ENCODE data around the gene DSG3.
A peak's percentile ranks its signal among the peaks of the same experiment; 100 is the strongest.
"Not testable (repeated sequence)": the region's sequence is repeated elsewhere in the genome, so short reads cannot be mapped to it uniquely, and the experiment has no call there.

The DSG3 gene

DNA sequence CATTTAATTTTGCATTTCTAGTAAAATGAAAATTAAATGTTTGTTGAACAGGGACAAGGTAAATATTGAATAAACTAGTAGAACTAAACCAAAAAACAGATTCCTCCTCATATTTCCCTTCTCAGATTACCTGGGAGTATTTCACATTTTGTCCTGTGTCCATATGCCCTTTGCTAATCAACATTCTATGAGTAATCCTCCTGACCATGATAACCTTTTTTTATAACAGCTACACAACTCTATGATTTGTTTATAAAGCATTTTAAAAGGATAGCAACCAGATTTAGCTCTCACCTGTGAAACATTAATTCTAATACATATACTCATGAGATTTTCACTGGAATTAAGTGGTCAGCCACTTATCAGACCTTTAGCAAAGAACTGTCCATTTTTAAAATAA is 43.3 kb downstream of the DSG3 start:
- no peak for DNase-seq (ENCODE audit: low read depth in 2 of 2)

DNA sequence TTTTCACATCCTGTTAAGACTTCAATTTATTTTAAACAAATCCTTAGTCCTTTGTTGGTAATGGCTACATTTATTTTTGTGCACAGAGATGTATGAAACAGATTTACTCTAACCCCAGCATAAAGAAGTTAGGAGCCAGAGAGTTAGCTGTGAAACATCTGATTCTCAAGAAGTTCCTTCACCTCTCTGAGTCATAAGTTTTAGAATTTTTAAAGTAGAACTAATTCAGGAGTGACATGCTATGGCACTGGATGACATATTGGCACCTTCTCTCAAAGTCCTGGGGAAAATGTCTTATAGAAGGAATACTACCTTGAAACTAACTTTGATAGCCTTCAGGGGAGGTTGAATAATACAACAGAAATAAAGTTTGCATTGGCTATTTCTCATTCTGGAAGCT is 44.0 kb downstream of the DSG3 start:
- DNase-seq (ENCODE audit: low read depth in 2 of 2), result no peak

DNA sequence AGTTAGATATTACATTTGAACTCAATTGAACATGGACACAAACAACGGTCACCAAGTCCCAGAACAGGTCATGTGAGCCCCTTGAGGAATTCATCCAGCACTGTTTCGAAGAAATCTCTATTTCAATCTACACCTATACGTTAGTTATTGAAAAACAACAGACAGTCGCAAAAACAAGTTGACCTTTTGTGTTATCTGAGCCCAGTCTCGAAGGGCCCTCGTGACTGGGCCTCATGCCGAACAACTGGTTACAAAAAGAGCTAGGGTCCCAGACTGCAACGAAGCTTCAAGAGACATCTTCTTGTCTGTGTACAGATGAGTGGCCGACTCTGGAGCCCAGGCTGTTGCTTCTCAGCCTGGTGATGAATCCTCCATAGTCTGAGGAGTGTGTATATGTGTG is 45.1 kb downstream of the DSG3 start:
- no peak for DNase-seq (ENCODE audit: low read depth in 2 of 2)

DNA sequence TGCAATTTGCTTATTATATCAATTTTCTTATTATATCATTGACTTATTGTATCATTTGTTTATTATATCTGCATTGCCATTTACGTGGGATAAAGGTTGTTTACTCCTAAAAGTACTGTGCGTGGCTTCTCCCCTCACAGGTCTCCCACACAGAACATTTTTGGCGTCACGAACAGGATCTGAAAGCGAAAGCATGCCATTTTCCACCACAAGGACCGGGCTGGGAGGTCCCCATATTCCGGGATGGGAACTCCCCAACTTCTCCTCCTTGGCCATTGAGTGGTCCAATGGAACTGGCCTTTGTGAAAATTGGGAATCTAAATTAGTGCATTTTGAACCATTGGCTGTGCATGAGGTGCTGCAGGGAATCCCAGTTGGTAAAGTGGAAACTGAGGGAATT is 45.6 kb downstream of the DSG3 start:
- DNase-seq (ENCODE audit: low read depth in 2 of 2), result no peak

- DNase-seq (ENCODE audit: low read depth in 2 of 2), result no peak
These were observed 46.4 kb downstream of the DSG3 start for GRCh38 chr18:31493941-31494340.

DNA sequence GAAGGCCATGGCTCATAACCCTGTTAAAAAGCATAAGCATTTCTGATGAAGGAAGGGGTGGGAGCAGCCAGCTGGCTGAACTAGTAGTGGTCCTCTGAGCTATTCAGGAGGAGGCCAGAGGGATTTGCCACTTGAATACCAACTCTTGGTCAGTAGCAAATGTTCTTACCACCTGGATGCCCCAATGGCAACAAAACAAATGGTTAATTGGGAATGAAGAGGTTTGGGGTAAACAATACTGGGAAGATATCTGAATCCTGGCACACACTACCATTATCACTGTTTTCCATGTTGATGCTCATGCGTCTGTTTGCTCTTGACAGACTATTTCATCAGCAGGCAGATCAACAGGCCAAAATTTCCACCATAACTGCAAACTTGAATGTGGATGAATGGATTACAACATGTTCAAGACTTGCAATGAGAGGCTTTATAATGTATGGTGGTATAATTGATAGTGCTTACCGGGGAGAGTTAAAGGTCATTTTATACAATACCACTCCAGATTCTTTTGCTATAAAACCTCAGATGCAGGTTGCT is 47.2 kb downstream of the DSG3 start:
- DNase-seq (ENCODE audit: low read depth in 2 of 2), result not testable (repeated sequence)

DNA sequence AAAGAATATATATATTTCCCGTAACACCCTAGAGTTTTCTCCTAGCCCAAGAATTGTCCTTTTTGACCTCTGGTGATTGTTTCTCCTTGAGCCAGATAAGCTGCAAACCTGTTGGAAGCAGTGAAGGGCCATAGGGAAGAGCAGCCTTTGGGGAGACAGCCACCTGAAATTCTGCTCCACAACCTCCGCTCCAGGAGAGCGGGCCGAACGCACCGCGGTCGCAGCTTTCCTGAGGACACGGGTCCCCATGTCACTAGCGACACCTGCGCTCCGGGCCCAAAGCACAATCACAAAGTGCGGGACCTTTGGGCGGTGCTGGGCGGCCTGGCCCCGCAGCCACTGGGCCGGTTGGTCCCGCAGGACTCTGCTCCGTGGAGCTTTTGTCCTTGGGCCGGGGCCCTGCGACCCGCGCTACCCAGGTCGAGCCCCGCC is 49.9 kb downstream of the DSG3 start:
- no peak for DNase-seq (ENCODE audit: low read depth in 2 of 2)

DNA sequence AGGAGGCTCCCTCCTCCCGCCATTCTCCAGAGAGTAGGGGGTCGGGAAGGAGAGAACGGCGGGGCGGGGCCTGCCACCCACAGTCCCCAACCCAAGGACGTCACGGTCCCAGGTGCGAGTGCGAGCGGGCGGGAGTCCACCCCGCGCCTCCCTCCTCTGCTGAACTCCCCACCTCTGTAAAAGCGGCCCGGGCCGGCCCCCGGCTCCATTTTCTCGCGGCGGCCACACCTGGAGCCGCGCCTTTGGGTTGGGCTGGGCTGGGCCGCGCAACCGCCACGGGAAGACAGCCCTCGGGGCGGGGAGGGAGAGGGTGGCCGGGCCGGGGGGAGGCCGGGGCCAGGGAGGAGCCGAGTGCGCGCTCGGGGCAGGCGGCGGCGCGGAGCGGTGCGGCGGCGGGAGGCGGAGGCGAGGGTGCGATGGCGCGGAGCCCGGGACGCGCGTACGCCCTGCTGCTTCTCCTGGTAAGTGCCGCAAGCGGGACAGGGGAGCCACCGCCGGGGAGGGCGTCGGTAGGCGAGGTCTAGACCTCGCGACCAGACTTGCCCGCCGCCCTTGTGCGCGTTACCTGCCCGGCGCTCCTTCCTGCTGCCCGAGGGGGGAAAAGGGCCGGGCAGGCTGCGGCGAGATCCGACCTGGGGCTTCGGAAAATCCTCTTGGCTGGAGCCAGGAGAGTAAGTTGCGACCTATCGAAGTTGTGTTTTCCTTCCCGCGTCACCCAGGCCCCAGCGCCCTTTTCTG is 50.5 kb downstream of the DSG3 start, which contains the start of gene DSG2:
TSS of gene DSG2 (plus strand) at position 342 of the 738 bp plus-strand sequence. CDS start at position 417, 75 bp downstream.
- DNase-seq (ENCODE audit: low read depth in 2 of 2), result peak in 1 of 2 donors; percentile 5

DNA sequence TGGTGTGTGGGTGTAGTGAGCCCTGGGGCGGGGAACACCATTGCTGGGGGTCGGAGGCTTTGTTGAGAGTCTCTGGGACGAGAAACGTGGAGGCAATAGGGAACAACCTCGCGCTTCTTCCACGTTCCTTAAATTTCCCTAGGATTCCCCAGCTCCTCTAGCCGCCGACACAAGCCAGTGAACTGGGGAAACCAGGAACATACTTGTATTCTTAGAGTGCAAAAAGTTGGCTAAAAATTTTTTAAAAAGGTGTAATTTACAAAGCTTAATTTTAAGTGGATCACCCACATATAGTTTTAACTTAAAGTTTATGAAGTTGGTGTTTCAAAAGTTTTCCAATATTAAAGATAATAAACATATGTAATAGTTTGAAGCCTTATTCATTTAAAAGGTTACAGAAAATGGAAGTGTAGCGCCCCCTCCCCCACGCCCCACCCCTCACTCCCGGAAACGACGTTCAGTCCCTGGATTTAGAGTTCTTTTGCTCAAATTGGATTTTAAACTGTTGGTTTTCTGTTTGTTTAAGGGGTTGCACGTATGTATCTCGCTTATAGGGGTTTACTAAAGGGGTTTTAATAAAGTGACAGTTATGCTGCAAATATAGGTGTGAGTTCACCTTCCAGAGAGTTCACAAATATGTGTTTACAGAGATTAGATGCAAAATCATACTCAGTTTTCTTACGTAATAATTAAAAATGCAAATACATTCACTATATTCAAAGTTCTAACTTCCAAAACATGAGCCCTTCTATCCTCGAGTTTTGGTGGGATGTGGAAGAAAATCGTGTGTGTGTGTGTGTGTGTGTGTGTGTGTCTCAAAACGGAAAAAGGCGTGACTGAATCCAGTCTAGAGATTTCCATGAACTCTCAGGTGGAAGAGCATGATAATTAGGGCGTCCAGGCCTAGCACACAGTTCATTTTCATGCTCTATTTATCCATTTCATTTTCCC is 51.3 kb downstream of the DSG3 start:
- DNase-seq (ENCODE audit: low read depth in 2 of 2), result no peak

GRCh38 chr18:31500051-31500688 is 52.6 kb downstream of the DSG3 start:
- DNase-seq (ENCODE audit: low read depth in 2 of 2), result no peak

GRCh38 chr18:31503011-31503410 is 55.5 kb downstream of the DSG3 start:
- DNase-seq (ENCODE audit: low read depth in 2 of 2), result no peak

- DNase-seq (ENCODE audit: low read depth in 2 of 2), result no peak
These were observed 57.1 kb downstream of the DSG3 start for GRCh38 chr18:31504455-31505147.

GRCh38 chr18:31505156-31505555 is 57.6 kb downstream of the DSG3 start:
- no peak for DNase-seq (ENCODE audit: low read depth in 2 of 2)

GRCh38 chr18:31506024-31506742 is 58.6 kb downstream of the DSG3 start:
- no peak for DNase-seq (ENCODE audit: low read depth in 2 of 2)

GRCh38 chr18:31507124-31507523 is 59.6 kb downstream of the DSG3 start:
- DNase-seq (ENCODE audit: low read depth in 2 of 2), result not testable (repeated sequence)

DNA sequence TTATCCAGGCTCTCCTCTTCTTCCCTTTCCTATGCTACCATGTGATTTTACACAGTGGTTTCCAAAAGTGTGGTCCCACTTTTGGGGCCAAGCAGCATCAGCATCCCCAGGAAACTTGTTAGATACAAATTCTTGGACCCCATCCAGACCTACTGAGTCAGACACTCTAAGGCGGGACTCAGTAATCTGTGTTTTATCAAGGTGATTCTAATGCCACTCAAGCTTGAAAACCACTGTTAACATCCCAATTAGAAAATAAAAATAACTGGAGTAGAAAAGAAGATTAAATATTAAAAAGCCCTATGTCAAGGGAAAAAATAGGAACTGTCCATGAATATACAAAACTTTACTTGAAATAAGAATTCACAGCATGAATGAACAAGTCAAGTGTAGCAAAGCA is 61.2 kb downstream of the DSG3 start:
- DNase-seq (ENCODE audit: low read depth in 2 of 2), result no peak

DNA sequence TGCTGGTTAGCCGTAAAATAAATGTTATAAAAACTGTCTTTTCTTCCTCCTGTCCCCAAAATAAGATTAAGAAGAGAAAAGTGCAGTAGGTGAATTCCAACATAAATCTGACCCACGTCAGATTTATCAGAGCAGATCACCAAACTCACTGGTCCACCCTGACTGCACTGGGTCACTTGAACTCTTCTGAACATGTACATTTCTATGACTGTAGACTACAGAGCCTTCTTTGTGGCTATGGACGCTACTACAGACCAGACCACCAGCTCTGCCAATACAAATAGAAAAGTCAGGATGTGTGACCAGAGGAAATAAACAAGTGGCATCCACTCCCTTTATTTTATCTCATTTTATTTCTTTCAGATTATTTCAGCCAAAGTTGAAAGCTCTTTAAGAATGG is 62.0 kb downstream of the DSG3 start:
- DNase-seq (ENCODE audit: low read depth in 2 of 2), result no peak

DNA sequence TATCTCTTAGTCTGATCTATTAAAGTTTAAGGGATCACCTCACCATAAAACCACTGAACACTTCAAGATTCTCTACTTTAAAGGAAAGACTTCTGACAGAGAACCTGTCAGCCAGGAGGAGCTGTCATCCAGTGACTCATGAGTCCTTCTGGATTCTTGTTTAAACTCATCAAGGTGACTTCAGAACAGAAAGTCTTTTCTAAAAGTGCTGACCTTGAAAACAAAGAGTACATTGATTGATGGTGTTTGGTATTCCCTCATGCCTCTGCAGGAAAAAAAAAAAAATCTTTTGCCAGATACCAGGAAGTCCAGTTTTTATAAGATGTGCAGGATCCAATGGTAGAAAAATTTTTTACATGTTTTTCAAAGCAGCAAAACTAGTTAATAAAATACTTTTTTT is 62.8 kb downstream of the DSG3 start:
- no peak for DNase-seq (ENCODE audit: low read depth in 2 of 2)

DNA sequence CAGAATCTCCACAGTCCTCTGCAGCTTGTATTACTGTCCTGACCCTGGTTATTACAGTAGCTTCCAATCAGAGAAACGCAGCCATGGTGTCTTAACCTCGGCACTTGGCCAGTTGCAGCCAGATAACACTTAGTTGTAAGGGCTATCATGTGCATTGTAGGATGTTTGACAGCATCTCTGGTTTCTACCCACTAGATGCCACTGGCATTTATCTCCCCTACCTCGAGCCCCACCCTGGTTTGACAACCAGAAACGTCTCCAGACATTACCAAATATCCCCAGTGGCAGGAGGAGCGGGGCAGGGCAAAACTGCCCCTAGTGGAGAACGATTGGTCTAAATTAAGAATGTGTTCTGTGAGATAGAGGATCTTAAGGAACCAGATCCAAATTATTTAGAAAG is 63.6 kb downstream of the DSG3 start:
- no peak for DNase-seq (ENCODE audit: low read depth in 2 of 2)

DNA sequence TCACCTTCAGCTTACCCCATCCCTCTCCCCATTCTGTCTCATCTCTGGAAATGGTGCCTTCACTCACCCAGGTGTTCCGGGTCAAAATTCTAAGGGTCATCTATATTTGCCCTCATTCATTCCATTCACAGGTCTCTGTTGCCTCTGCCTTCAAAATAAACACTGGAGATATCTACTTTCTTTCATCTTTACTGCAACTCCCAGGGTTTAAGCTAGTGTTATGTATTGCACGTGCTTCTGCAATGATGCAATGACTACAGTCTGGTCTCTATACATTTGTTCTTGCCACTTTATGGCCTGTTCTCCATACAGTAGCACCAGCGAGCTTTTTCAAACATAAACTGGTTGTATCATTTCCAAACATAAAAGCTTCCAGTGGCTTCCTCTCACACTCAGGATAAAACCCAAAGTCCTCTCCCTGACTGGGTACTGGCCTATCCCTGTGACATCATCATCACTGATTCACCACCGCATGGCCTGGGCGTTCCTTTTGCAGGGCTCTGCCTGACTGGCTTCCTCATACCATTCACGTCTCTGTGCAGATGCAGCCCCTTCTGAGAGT is 64.7 kb downstream of the DSG3 start:
- no peak for DNase-seq (ENCODE audit: low read depth in 2 of 2)

All from stimulated activated CD4-positive, alpha-beta T cell treated with anti-CD3 and anti-CD28 coated beads, Interleukin-1b, Interleukin-23, amount 100 ng/mL, for 4 hours (primary cell).